Uterus (tissue), 4 donors: ENCODE results near the gene IQCE. TPM values are rescaled to one million over a fixed set of nuclear protein-coding genes. Genes with fewer than 3 reads are reported as not detected.
"Not testable (repeated sequence)": the region's sequence is repeated elsewhere in the genome, so short reads cannot be mapped to it uniquely, and the experiment has no call there.

Experiments used
- DNase-seq, 2 donors: peaks; one replicate each; pipeline ENCODE4 v3.0.0-alpha.2; 2019 to 2020
- H3K27ac ChIP-seq, 2 donors: fragments of 200-600 bp; sonication (generic); 1 replicate in 1 of 2; 2 replicates in 1 of 2; pipeline ENCODE4 v1.5.1; 2016 to 2018
- H3K27me3 ChIP-seq, 2 donors: fragments of 200-600 bp; sonication (generic); one replicate each; pipeline ENCODE4 v1.5.1; 2018 to 2019; ENCODE audit warnings: control low read depth in 1 of 2
- H3K36me3 ChIP-seq, 2 donors: fragments of 200-600 bp; sonication (generic); one replicate each; pipeline ENCODE4 v1.5.1; 2019; ENCODE audit warnings: control low read depth in 1 of 2
- H3K4me1 ChIP-seq, 2 donors: fragments of 200-600 bp; sonication (generic); one replicate each; pipeline ENCODE4 v1.5.1; 2018 to 2019; ENCODE audit warnings: control low read depth in 1 of 2
- H3K4me3 ChIP-seq, 2 donors: fragments of 200-600 bp; sonication (generic); 1 replicate in 1 of 2; 2 replicates in 1 of 2; pipeline ENCODE4 v1.5.1; 2018 to 2019; ENCODE audit warnings: mild to moderate bottlenecking in 1 of 2
- H3K9me3 ChIP-seq, 2 donors: fragments of 200-600 bp; sonication (generic); one replicate each; pipeline ENCODE4 v1.5.1; 2019; ENCODE audit warnings: control low read depth in 1 of 2
- CTCF ChIP-seq, 4 experiments: fragments of 200-600 bp in 2 of 4; fragments of 450-650 bp in 2 of 4; sonication (generic) in 2 of 4; IDR thresholded peaks; one replicate each; pipeline ENCODE4 v1.5.1; 2016 to 2019; ENCODE audit warnings: antibody characterized with exemption in 4 of 4, mild to moderate bottlenecking in 2 of 4, moderate library complexity in 1 of 4
- POLR2A ChIP-seq, 2 donors: fragments of 450-650 bp; IDR thresholded peaks; one replicate each; pipeline ENCODE4 v1.6.1; 2016; ENCODE audit warnings: antibody characterized with exemption in 2 of 2, mild to moderate bottlenecking in 1 of 2, moderate library complexity in 1 of 2
- intact Hi-C: fragments of 100-400 bp; cut with DNase I; formaldehyde crosslinking; loops from one replicate; pipeline ENCODE4 v1.15.1; 2023; ENCODE audit warnings: low total_unique reads
- total RNA-seq, 4 donors: library from RNA; depleted of rRNA in 3 of 4; stranded (reverse); fragments of >200 nt in 3 of 4; gene quantifications; one replicate each; pipeline versions ENCODE4 v1.1.0 to v1.2.4, GENCODE V29; 2014 to 2023
- donor health status: DM: yes; HTN: yes; CAD: no.

The IQCE gene
- total RNA-seq, 4 donors from 2014 or later: 6.8 to 28.0 (median 16.9) TPM

GRCh38 chr7:2553831-2554581 lies 4.8 kb upstream of the IQCE start:
- peaks cover 0 to 9% of the 10 kb centered on the region in 2 donors for H3K4me1 ChIP-seq
- no peaks in the 10 kb centered on the region for H3K9me3 ChIP-seq
- H3K27ac ChIP-seq: no peak overlapping the region
- peak overlapping the region; percentile 69 to 94 for H3K4me3 ChIP-seq
- intact Hi-C loops: no loop called here
- H3K36me3 ChIP-seq: no peaks in the 10 kb centered on the region
- H3K27me3 ChIP-seq: no peaks in the 10 kb centered on the region
- TF ChIP-seq POLR2A (IDR thresholded peaks at IDR 0.05) (no peak), CTCF (IDR thresholded peaks at IDR 0.05) (no peak)
- no peak for DNase-seq

- Histone ChIP-seq H3K4me1 (peaks cover 0 to 9% of the 10 kb centered on the region in 2 donors), H3K9me3 (no peaks in the 10 kb centered on the region), H3K27ac (peak overlapping the region; percentile 98), H3K4me3 (peak overlapping the region; percentile 69 to 94), H3K27me3 (no peaks in the 10 kb centered on the region), H3K36me3 (no peaks in the 10 kb centered on the region)
- no peak for DNase-seq
- no peak for TF ChIP-seq CTCF (IDR thresholded peaks at IDR 0.05)
- TF ChIP-seq POLR2A (IDR thresholded peaks at IDR 0.05): no peak
- intact Hi-C loops: loop anchor here (5.0 kb wide), 1 partner anchor 78 kb away; the partner anchor contains the start of gene TTYH3
Measured at GRCh38 chr7:2554661-2555111, 4.1 kb upstream of the IQCE start.

GRCh38 chr7:2555121-2556052 lies 3.4 kb upstream of the IQCE start, which contains the start of gene BRAT1:
BRAT1 (minus strand) TSS chr7:2555524; CDS start chr7:2554431, 1,093 bp downstream.
- peak within 1 kb of the TSS; percentile 69 to 94 for H3K4me3 ChIP-seq
- no peaks in the 10 kb centered on the region for H3K36me3 ChIP-seq
- no peaks in the 10 kb centered on the region for H3K27me3 ChIP-seq
- DNase-seq: peak; percentile 95 to 97
- peaks cover 0 to 9% of the 10 kb centered on the region in 2 donors for H3K4me1 ChIP-seq
- peak; percentile 36 to 70 for TF ChIP-seq POLR2A (IDR thresholded peaks at IDR 0.05)
- peak in 3 of 4 experiments; percentile 25 to 46 (median 45) for TF ChIP-seq CTCF (IDR thresholded peaks at IDR 0.05)
- H3K9me3 ChIP-seq: no peaks in the 10 kb centered on the region
- peak within 1 kb of the TSS; percentile 98 for H3K27ac ChIP-seq
- intact Hi-C loops: loop anchor here (5.0 kb wide), 1 partner anchor 77 kb away; the partner anchor contains the start of gene TTYH3

- H3K27me3 ChIP-seq: no peaks in the 10 kb centered on the region
- intact Hi-C loops: loop anchor here (5.0 kb wide), 1 partner anchor 73 kb away; the partner anchor contains the start of gene TTYH3
- H3K27ac ChIP-seq: peak overlapping the region; percentile 40 to 65
- no peaks in the 10 kb centered on the region for H3K9me3 ChIP-seq
- peaks cover 0 to 3% of the 10 kb centered on the region in 2 donors for H3K4me1 ChIP-seq
- DNase-seq: no peak
- no peaks in the 10 kb centered on the region for H3K36me3 ChIP-seq
- TF ChIP-seq CTCF (IDR thresholded peaks at IDR 0.05) (no peak), POLR2A (IDR thresholded peaks at IDR 0.05) (no peak)
- peak overlapping the region; percentile 51 to 74 for H3K4me3 ChIP-seq
Measured at GRCh38 chr7:2559283-2559950, 638 bp downstream of the IQCE start.

GRCh38 chr7:2563955-2564354 lies 5.2 kb downstream of the IQCE start:
- DNase-seq, H3K36me3 ChIP-seq, H3K4me1 ChIP-seq, H3K27me3 ChIP-seq, intact Hi-C loops, H3K4me3 ChIP-seq, H3K9me3 ChIP-seq, H3K27ac ChIP-seq: not testable (repeated sequence)
